Neural cell (in vitro differentiated cells): ENCODE measurements around the gene PROX2. TPM values are rescaled to one million over a fixed set of nuclear protein-coding genes. Genes with fewer than 3 reads are reported as not detected.

Experiments used
- H2AFZ ChIP-seq: fragments of 200-600, 300-800 bp; sonication (generic), shearing (Covaris generic); 2 replicates; pipeline ENCODE4 v1.6.0; 2014; ENCODE audit warnings: low read depth, mild to moderate bottlenecking, antibody characterized with exemption, low read length, moderate library complexity
- H3F3A ChIP-seq: fragments of 200-600 bp; shearing (Covaris generic); 2 replicates; pipeline ENCODE4 v1.6.1; 2016; ENCODE audit warnings: mild to moderate bottlenecking, moderate library complexity, mixed read lengths, antibody characterized with exemption, low read length; ENCODE audit not compliant: insufficient read depth, poor library complexity, severe bottlenecking
- H3K27ac ChIP-seq: fragments of 200-600, 300-800 bp; sonication (generic), shearing (Covaris generic); 2 replicates; pipeline ENCODE4 v1.5.1; 2014; ENCODE audit warnings: mild to moderate bottlenecking, low read length, moderate library complexity
- H3K27me3 ChIP-seq: fragments of 300-800, 200-600 bp; sonication (generic), shearing (Covaris generic); 2 replicates; pipeline ENCODE4 v1.6.0; 2014; ENCODE audit warnings: mild to moderate bottlenecking, low read depth, low read length, moderate library complexity; ENCODE audit not compliant: insufficient read depth
- H3K36me3 ChIP-seq: fragments of 300-800, 200-600 bp; sonication (generic), shearing (Covaris generic); 2 replicates; pipeline ENCODE4 v1.5.1; 2014; ENCODE audit warnings: mild to moderate bottlenecking, antibody characterized with exemption, low read length, moderate library complexity; ENCODE audit not compliant: insufficient read depth
- H3K4me2 ChIP-seq: fragments of 300-800, 200-600 bp; sonication (generic), shearing (Covaris generic); 2 replicates; pipeline ENCODE4 v1.6.0; 2014; ENCODE audit warnings: mild to moderate bottlenecking, low read length
- H3K4me3 ChIP-seq: fragments of 300-800, 200-600 bp; sonication (generic), shearing (Covaris generic); 2 replicates; pipeline ENCODE4 v1.5.1; 2014; ENCODE audit warnings: mild to moderate bottlenecking, low read length, moderate library complexity
- H3K79me2 ChIP-seq: fragments of 200-600 bp; shearing (Covaris generic); replicated peaks from 2 replicates; pipeline ENCODE4 v1.6.0; 2014; ENCODE audit warnings: mild to moderate bottlenecking, low read length, moderate library complexity; ENCODE audit not compliant: insufficient read depth
- H3K9ac ChIP-seq: fragments of 300-800, 200-600 bp; sonication (generic), shearing (Covaris generic); 2 replicates; pipeline ENCODE4 v1.6.1; 2016; ENCODE audit warnings: mild to moderate bottlenecking, low read length, mixed read lengths
- H3K9me2 ChIP-seq: fragments of 200-600 bp; shearing (Covaris generic); 2 replicates; pipeline ENCODE4 v1.6.1; 2016; ENCODE audit warnings: mild to moderate bottlenecking, low read length, mixed read lengths; ENCODE audit not compliant: insufficient read depth
- H3K9me3 ChIP-seq: fragments of 200-600, 300-800 bp; sonication (generic), shearing (Covaris generic); 2 replicates; pipeline ENCODE4 v1.6.1; 2016; ENCODE audit warnings: mild to moderate bottlenecking, mixed run types, low read length, moderate library complexity, mixed read lengths
- H4K20me1 ChIP-seq: fragments of 200-600 bp; shearing (Covaris generic); 2 replicates; pipeline ENCODE4 v1.6.1; 2016; ENCODE audit warnings: mild to moderate bottlenecking, mixed run types; ENCODE audit not compliant: insufficient read depth
- EP300 ChIP-seq: fragments of 450-650 bp; conservative IDR thresholded peaks from 2 replicates; pipeline ENCODE4 v1.6.1; 2014; ENCODE audit warnings: antibody characterized with exemption, mild to moderate bottlenecking, moderate library complexity; ENCODE audit not compliant: poor library complexity, severe bottlenecking
- EZH2 ChIP-seq: fragments of 200-600, 300-800 bp; shearing (Covaris generic), sonication (generic); IDR thresholded peaks from 2 replicates; pipeline ENCODE4 v1.6.1; 2014; ENCODE audit warnings: antibody characterized with exemption, low read length, borderline replicate concordance, mild to moderate bottlenecking; ENCODE audit not compliant: insufficient read depth, poor library complexity, severe bottlenecking
- MXI1 ChIP-seq: fragments of 450-650 bp; conservative IDR thresholded peaks from 2 replicates; pipeline ENCODE4 v1.6.1; 2014; ENCODE audit warnings: antibody characterized with exemption, mild to moderate bottlenecking; ENCODE audit not compliant: poor library complexity, severe bottlenecking
- POLR2AphosphoS5 ChIP-seq: IDR thresholded peaks from 2 replicates; pipeline ENCODE4 v1.6.1; 2012
- RAD21 ChIP-seq: fragments of 450-650 bp; conservative IDR thresholded peaks from 2 replicates; pipeline ENCODE4 v1.6.1; 2014; ENCODE audit warnings: antibody characterized with exemption, mild to moderate bottlenecking, moderate library complexity
- REST ChIP-seq: IDR thresholded peaks from 2 replicates; pipeline ENCODE4 v1.6.1; 2012; ENCODE audit warnings: borderline replicate concordance
- SMC3 ChIP-seq: fragments of 450-650 bp; conservative IDR thresholded peaks from 2 replicates; pipeline ENCODE4 v1.6.1; 2014; ENCODE audit warnings: antibody characterized with exemption, mild to moderate bottlenecking, moderate library complexity; ENCODE audit not compliant: poor library complexity
- TAF1 ChIP-seq: IDR thresholded peaks from 2 replicates; pipeline ENCODE4 v1.6.1; 2012; ENCODE audit warnings: low read depth
- polyA plus RNA-seq: library from polyadenylated mRNA; depleted of rRNA; stranded (reverse); fragments of >200 nt; gene quantifications from 2 replicates; pipeline ENCODE4 v1.2.3, GENCODE V29; 2014
- TF ChIP-seq, protein P1 (sequence below): fragments of 450-650 bp; IDR thresholded peaks from 2 replicates; pipeline ENCODE4 v1.5.1; 2014; ENCODE audit warnings: antibody characterized with exemption, mild to moderate bottlenecking, moderate library complexity; ENCODE audit not compliant: poor library complexity, severe bottlenecking

Gene PROX2
- polyA plus RNA-seq, 1 donor from 2014 or later: not detected

DNA sequence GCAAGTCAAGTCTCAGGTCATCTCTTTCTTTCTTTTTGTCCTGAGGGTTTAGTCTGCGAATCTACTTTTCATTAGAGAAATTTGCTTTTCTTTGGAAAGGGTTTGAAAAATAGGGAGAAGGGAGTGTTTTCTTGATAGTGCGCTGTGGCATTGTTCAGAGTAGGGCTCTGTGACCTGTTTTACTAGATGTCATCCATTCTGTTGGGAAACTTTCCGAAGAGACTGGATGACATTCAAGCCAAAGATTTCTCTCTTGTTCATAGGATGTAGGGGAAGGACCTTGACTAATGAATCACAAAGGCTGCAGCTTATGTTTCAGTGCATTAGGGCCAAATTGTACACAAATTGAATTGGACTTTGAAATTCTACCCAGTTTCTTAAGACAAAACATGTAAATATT lies 20.5 kb upstream of the PROX2 start:
- Histone ChIP-seq H3K36me3 (peaks cover 10% of the 10 kb centered on the region), H3K27ac (no peak overlapping the region), H3K9me3 (no peaks in the 10 kb centered on the region), H3K4me3 (no peak overlapping the region), H3F3A (no peaks in the 10 kb centered on the region), H3K27me3 (no peaks in the 10 kb centered on the region), H3K9ac (no peak overlapping the region), H2AFZ (no peak overlapping the region), H3K9me2 (no peaks in the 10 kb centered on the region), H3K79me2 (no peaks in the 10 kb centered on the region), H3K4me2 (no peak overlapping the region), H4K20me1 (no peaks in the 10 kb centered on the region)
- TF ChIP-seq, protein P1, sequence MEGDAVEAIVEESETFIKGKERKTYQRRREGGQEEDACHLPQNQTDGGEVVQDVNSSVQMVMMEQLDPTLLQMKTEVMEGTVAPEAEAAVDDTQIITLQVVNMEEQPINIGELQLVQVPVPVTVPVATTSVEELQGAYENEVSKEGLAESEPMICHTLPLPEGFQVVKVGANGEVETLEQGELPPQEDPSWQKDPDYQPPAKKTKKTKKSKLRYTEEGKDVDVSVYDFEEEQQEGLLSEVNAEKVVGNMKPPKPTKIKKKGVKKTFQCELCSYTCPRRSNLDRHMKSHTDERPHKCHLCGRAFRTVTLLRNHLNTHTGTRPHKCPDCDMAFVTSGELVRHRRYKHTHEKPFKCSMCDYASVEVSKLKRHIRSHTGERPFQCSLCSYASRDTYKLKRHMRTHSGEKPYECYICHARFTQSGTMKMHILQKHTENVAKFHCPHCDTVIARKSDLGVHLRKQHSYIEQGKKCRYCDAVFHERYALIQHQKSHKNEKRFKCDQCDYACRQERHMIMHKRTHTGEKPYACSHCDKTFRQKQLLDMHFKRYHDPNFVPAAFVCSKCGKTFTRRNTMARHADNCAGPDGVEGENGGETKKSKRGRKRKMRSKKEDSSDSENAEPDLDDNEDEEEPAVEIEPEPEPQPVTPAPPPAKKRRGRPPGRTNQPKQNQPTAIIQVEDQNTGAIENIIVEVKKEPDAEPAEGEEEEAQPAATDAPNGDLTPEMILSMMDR: no peak
- TF ChIP-seq RAD21: no peak
- TF ChIP-seq EP300: no peak
- TF ChIP-seq EZH2: no peak
- TF ChIP-seq POLR2AphosphoS5: no peak
- TF ChIP-seq REST: no peak
- no peak for TF ChIP-seq MXI1
- no peak for TF ChIP-seq SMC3
- no peak for TF ChIP-seq TAF1

GRCh38 chr14:74893614-74894091 lies 17.7 kb upstream of the PROX2 start:
- Histone ChIP-seq H3K36me3 (peaks cover under 1% of the 10 kb centered on the region), H3K79me2 (peaks cover 2% of the 10 kb centered on the region), H3F3A (no peaks in the 10 kb centered on the region), H3K9ac (no peak overlapping the region), H3K4me3 (no peak overlapping the region), H3K4me2 (no peak overlapping the region), H3K9me2 (no peaks in the 10 kb centered on the region), H2AFZ (no peak overlapping the region), H3K27ac (no peak overlapping the region), H3K27me3 (no peaks in the 10 kb centered on the region), H3K9me3 (no peaks in the 10 kb centered on the region), H4K20me1 (no peaks in the 10 kb centered on the region)
- TF ChIP-seq RAD21 (no peak), EP300 (no peak)

GRCh38 chr14:74892745-74893144 lies 16.8 kb upstream of the PROX2 start:
- Histone ChIP-seq H3K79me2 (peaks cover 6% of the 10 kb centered on the region), H3K9me3 (no peaks in the 10 kb centered on the region), H2AFZ (no peak overlapping the region), H3K36me3 (no peaks in the 10 kb centered on the region), H4K20me1 (no peaks in the 10 kb centered on the region), H3K4me3 (no peak overlapping the region), H3K27me3 (no peaks in the 10 kb centered on the region), H3K9me2 (no peaks in the 10 kb centered on the region), H3K9ac (no peak overlapping the region), H3F3A (no peaks in the 10 kb centered on the region), H3K4me2 (no peak overlapping the region), H3K27ac (no peak overlapping the region)
- no peak for TF ChIP-seq MXI1
- TF ChIP-seq SMC3: no peak
- no peak for TF ChIP-seq RAD21
- TF ChIP-seq POLR2AphosphoS5: no peak
- TF ChIP-seq EP300: no peak
- TF ChIP-seq, protein P1: no peak
- TF ChIP-seq EZH2: no peak
- no peak for TF ChIP-seq TAF1
- no peak for TF ChIP-seq REST
